NCI-H1436 treated with DMSO at 0.1 percent for 48 hours (cell line): ENCODE data around the gene PDPN.

Source experiments
- DNase-seq: peaks from one replicate; lab custom pipeline; 2025; lab: John Stamatoyannopoulos, UW

PDPN gene

GRCh38 chr1:13617773-13618172 is 34.1 kb downstream of the PDPN start:
- no peak for DNase-seq

DNA sequence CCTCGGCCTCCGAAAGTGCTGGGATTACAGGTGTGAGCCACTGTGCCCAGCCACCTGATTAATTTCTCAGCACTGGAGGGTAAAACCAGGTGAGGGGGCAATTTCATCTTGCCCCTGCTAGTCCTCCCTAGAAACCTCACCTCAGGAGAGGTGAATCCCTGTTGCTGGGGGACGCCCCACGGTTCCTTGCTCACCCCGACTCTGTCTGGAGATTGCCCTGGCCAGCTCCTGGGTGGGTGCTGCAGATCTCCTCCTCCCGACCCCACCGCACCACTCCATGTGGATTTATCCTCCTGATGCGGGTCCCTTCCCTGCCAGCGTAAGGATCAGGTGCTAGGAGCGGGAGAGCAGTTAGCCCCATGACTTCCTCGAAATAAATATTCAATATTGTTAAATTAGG is 34.9 kb downstream of the PDPN start:
- no peak for DNase-seq

- DNase-seq, result no peak
Observed at GRCh38 chr1:13619909-13620308, 36.3 kb downstream of the PDPN start.

GRCh38 chr1:13620825-13621224 is 37.2 kb downstream of the PDPN start:
- DNase-seq, result no peak

GRCh38 chr1:13622446-13622845 is 38.8 kb downstream of the PDPN start:
- DNase-seq, result no peak

DNA sequence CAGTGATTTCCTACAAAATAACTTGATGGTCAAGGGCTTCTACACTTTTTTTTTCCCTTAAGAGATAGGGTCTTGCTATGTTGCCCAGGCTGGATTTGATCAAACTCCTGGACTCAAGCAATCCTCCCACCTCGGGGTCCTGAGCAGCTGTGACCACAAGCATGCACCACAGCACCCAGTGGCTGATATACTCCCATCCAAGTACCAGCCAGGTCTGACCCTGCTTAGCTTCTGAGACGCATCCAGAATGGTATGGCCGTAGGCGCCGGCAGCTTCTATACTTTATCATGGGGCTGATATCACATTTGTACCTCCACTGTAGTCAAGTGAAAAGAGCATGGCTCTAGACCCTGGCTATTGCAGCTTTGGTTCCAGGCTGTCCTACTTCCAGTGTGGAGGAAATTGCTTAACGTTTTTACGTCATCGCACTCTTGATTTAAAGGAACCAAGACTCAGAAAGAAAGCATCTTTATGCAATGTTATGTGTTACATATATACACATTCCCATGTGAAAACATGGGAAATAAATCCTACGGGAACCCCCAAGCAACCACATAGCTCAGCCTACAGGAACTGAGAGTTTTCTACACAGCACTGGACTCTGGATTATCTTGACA is 39.5 kb downstream of the PDPN start:
- no peak for DNase-seq

GRCh38 chr1:13624526-13624925 is 40.9 kb downstream of the PDPN start:
- no peak for DNase-seq

DNA sequence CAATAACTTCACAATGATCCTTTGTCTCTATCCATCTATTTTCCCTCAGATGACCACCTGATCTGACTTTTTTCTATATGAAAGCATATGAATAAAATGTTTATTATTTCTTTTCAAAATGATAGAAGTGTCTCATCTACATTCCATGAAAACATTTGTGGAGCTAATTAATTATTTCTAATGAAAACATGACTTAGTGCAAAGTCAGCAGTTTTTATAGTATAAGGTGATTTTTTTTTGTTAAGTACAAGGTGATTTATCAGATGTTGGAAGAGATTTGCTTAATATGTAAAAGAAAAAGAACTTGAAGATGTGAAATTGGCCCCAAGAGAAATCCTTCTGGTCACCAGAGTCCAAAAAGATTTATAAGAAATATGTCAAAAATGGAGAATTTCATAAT is 43.5 kb downstream of the PDPN start:
- DNase-seq, result no peak

- DNase-seq, result no peak
Observed at GRCh38 chr1:13628218-13628617, 44.6 kb downstream of the PDPN start.

DNA sequence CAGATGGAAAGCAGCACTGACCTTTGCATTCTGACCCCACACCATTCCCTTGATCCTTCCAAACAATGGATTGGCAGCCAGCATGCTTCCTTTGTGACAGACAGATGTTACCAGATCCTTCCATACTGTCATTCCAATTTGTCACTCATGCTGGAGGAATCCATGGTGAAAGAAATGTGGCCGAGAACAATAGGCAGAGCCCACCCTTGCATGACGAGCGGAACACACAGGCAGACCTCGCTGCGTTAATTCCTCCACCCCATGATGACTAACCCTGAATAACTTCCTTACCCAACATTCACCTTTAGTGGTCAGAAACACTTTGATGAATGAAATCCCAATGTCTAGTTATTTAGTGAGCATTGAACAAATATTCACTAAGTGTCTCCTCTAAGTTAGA is 45.1 kb downstream of the PDPN start:
- no peak for DNase-seq

DNA sequence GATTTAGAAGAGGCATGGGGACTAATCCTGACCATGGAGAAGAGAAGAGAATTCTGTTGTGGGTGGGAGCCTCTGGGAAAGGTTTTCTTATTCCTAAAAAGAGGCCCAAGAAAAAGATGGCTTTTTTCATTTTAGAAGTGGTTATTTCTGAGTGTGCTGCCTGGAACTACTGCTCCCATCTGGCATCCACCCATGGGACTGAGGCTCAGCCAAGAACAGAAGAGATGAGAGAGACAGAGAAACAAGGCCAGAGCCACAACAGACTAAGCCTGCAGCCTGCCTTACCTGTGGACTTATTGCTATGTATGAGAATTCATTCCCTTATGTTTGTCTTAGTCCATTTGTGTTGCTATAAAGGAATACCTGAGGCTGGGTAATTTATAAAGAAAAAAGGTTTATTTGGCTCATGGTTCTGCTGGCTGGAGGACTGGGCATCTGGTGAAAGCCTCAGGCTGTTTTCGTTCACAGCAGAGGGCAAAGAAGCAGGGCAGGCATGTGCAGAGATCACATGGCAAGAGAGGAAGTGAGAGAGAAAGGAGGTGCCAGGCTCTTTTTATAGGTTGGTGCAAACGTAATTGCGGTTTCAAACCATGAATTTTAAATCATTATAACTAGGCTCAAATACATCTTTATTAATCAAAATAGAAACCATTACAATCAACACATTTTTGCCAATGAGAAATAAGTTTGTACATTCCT is 58.8 kb downstream of the PDPN start:
- DNase-seq, result no peak

DNA sequence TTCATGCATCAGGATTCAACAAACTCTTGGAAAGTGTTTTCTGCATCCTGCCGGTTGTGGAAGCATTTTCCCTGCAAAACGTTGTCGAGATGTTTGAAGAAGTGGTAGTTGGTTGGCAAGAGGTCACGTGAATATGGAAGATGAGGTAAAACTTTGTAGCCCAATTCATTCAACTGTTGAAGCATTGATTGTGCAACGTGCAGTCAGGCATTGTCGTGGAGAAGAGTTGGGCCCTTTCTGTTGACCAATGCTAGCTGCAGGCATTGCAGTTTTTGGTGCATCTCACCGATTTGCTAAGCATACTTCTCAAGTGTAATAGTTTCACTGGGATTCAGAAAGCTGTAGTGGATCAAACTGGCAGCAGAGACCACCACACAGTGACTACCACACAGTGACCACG is 59.4 kb downstream of the PDPN start:
- no peak for DNase-seq

DNA sequence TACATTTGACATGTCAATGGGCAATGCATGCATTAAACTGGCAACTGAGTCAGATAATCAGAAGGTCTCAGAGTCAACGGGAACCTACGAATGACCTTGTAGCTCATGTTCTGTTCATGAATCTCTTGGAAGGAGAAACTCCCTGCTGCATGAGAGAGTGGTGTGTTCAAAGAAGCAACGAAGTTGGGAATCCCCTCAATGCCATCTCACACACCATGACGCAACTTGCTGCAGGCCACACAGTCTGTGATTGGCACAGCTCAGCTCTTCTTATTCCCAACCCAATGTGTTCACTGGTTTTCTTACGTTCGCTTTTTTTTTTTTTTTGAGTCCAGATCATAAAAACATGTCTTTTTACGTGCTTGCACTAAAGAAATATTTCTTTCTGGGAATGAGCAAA is 62.9 kb downstream of the PDPN start:
- DNase-seq, result no peak

- no peak for DNase-seq
Observed at GRCh38 chr1:13651279-13651678, 67.6 kb downstream of the PDPN start.

- DNase-seq, result no peak
Observed at GRCh38 chr1:13652238-13652637, 68.6 kb downstream of the PDPN start.

GRCh38 chr1:13661539-13661938 is 77.9 kb downstream of the PDPN start:
- DNase-seq, result no peak

DNA sequence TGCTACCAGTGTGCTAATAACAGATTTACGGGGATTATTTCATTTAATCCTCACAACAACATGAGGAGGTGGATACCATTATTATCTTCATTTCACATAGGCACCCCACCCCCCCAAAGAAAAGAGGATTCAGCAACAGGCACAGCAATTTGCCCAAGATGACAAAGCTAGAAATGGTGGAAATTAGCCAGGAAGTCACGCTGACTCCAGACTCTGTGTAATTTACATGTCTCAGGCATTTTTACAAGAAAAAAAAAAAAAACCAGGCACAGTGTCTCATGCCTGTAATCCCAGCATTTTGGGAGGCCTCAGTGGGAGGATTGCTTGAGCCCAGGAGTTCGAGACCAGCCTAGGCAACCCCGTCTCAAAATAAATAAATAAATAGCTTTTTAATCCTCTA is 78.9 kb downstream of the PDPN start:
- DNase-seq, result no peak

GRCh38 chr1:13663969-13664368 is 80.3 kb downstream of the PDPN start:
- no peak for DNase-seq

DNA sequence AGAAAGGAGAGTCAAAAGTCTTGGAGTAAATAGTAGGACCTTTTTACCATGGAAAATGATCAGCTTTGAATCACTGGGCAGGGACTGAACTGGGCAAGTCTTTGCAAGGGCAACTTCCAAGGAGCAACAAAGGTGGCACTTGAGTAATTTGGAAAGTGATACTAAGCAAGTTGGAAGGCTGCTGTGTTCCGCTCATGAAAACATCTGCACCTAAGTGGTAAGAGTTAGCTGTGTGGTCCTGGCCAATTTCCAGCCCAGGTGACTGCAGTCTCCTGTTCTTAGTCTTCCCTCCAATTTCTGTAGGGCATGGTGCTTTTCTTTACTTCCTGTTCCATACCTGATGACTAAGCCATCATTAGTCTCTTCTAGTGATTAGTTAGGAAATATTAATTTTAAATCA is 80.8 kb downstream of the PDPN start:
- DNase-seq, result no peak

DNA sequence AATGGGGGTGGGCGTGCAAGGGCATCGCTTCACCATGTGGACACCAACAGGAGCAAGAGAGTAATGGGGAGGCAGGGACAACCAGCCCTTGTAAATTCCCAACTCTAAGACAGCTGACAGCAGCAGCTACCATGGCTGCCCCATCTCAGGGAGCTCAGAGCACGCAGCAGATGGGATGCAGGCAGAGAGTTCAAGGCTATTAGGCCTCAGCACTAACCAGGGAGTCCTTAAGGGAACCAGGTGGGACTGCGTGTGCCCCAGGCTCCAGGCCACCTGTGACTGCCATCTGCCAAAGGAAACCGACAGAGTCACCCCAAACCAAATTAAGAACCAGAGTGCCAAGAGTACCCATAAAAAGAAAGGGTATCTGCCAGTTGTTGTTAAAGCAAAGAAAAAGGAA is 82.7 kb downstream of the PDPN start:
- DNase-seq, result no peak
